Stomach (tissue), 4 donors: ENCODE data around the gene SRC.

ENCODE experiments used
- EP300 ChIP-seq: sonication (generic); formaldehyde crosslinking; IDR thresholded peaks from one replicate; pipeline ENCODE4 v1.6.1; 2017; ENCODE audit warnings: antibody characterized with exemption
- POLR2A ChIP-seq, 4 donors: fragments of 450-650 bp; IDR thresholded peaks; one replicate each; pipeline ENCODE4 v1.6.1; 2016; ENCODE audit warnings: antibody characterized with exemption in 4 of 4, control low read depth in 2 of 4, mild to moderate bottlenecking in 1 of 4, moderate library complexity in 1 of 4
- TF ChIP-seq, protein P1 (sequence below), 7 experiments: fragments of 450-650 bp in 4 of 7; fragments of 200-600 bp in 3 of 7; sonication (generic) in 3 of 7; IDR thresholded peaks; one replicate each; pipeline ENCODE4 v1.5.1; 2016 to 2019; ENCODE audit warnings: antibody characterized with exemption in 7 of 7, control low read depth in 2 of 7, mild to moderate bottlenecking in 1 of 7

DNA sequence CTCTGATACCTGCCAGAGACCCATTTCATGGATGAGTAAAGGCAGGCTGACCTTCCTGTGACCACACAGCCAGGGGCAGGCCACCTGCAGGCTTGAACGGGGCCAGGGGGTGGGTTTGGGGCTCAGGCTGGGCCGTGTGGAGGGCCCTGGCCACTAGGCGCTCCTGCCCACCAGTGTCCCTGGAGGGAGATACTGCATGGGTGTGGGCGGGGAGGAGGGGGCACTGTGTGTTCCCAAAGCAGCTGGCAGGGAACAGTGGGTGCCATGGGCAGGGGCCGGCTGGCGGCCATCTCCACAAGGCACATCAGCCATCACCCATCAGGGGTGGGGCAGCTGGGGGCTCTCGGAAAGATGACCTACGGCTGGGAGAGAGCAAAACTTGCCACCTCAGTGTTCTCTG lies 15.4 kb downstream of the SRC start:
- TF ChIP-seq, protein P1, sequence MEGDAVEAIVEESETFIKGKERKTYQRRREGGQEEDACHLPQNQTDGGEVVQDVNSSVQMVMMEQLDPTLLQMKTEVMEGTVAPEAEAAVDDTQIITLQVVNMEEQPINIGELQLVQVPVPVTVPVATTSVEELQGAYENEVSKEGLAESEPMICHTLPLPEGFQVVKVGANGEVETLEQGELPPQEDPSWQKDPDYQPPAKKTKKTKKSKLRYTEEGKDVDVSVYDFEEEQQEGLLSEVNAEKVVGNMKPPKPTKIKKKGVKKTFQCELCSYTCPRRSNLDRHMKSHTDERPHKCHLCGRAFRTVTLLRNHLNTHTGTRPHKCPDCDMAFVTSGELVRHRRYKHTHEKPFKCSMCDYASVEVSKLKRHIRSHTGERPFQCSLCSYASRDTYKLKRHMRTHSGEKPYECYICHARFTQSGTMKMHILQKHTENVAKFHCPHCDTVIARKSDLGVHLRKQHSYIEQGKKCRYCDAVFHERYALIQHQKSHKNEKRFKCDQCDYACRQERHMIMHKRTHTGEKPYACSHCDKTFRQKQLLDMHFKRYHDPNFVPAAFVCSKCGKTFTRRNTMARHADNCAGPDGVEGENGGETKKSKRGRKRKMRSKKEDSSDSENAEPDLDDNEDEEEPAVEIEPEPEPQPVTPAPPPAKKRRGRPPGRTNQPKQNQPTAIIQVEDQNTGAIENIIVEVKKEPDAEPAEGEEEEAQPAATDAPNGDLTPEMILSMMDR (IDR thresholded peaks at IDR 0.05): no peak
- TF ChIP-seq EP300 (no peak), POLR2A (IDR thresholded peaks at IDR 0.05) (no peak)
